ENCODE measurements around the gene PLD4.

PLD4 gene

GRCh38 chr14:104976198-104977007, 51.7 kb downstream of the PLD4 start:
- no peak for FAIRE-seq

- no peak for FAIRE-seq
Measured at GRCh38 chr14:104977008-104977680, 52.5 kb downstream of the PLD4 start.

- no peak for FAIRE-seq
Measured at GRCh38 chr14:104977681-104978653, 53.3 kb downstream of the PLD4 start, which contains the start of gene AHNAK2. Gene AHNAK2 (minus strand): TSS chr14:104978374. CDS start chr14:104978237, 137 bp downstream.

- no peak for FAIRE-seq
Measured at GRCh38 chr14:104978746-104979691, 54.3 kb downstream of the PLD4 start.

GRCh38 chr14:104979758-104980610, 55.3 kb downstream of the PLD4 start:
- FAIRE-seq, result no peak

- no peak for FAIRE-seq
Measured at GRCh38 chr14:104980611-104981531, 56.2 kb downstream of the PLD4 start.

- no peak for FAIRE-seq
Measured at GRCh38 chr14:104981699-104982541, 57.2 kb downstream of the PLD4 start.

- FAIRE-seq, result no peak
Measured at GRCh38 chr14:104982548-104983230, 58.0 kb downstream of the PLD4 start.
